GM19025 (cell line): ENCODE results near the gene C14orf119.
"Not testable (repeated sequence)": the region's sequence is repeated elsewhere in the genome, so short reads cannot be mapped to it uniquely, and the experiment has no call there.

Experiments used
- ATAC-seq: cut with Tn5 transposase; IDR thresholded peaks from one replicate; pipeline ENCODE4 v1.9.1; 2021; ENCODE audit warnings: mild to moderate bottlenecking, low read depth, moderate library complexity; ENCODE audit not compliant: unreplicated experiment

C14orf119 gene

GRCh38 chr14:23107620-23108019, 12.3 kb downstream of the C14orf119 start:
- not testable (repeated sequence) for ATAC-seq

GRCh38 chr14:23108169-23108568, 12.9 kb downstream of the C14orf119 start:
- not testable (repeated sequence) for ATAC-seq

- no peak for ATAC-seq
These were observed 14.5 kb downstream of the C14orf119 start for GRCh38 chr14:23109769-23110168.

DNA sequence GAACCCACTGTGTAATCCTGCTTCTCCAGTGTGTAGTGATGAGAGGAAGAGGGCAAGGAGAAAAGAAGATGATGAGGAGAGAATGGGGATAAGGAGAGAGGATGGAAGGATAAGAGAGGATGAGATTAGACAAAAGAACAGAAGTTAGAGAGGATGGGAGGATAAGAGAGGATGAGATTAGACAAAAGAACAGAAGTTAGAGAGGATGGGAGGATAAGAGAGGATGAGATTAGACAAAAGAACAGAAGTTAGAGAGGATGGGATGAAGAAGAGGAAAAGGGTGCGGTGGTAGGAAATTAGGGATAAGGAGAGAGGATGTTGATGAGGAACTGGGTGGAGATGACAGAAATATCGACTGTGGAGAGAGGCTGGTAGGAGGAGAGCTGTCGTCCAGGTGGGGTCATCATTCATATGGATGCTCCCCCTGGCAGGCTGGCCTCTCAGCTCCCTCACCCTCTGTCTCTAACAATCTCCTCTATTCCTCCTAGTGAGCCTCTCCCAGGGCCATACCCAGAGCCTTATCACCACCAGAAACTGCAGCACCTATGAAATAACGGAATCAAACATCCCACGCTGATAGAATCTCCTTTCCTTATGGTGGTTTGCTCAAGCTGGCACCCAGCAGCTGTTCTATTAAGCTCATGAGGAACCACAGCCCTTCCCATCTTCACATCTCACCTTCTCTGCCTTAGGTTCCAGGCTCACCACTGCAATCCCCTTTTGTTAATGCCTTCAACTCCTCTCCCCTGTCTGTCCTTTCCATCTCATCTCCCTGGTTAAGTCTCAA, 15.5 kb downstream of the C14orf119 start:
- ATAC-seq = no peak

- no peak for ATAC-seq
These were observed 17.3 kb downstream of the C14orf119 start for GRCh38 chr14:23112359-23113178.

GRCh38 chr14:23113431-23114119, 18.3 kb downstream of the C14orf119 start:
- no peak for ATAC-seq

DNA sequence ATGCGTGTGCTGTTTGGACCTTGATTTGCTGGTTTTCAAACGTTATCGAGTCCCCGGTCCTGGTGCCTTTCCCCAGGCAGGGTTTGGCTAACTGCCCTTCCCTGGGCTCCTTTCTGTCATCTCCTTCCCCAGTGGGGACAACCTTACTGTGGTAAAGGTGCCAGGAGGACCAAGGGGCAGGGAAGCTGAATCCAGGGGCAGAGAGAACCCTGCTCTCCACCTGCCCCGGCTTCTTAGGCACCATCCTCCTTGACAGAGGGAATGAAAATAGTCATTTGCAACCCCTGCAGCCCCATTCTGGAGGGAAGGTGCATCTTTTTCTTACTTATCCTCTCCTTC, 18.8 kb downstream of the C14orf119 start:
- ATAC-seq = no peak

- ATAC-seq = no peak
These were observed 19.3 kb downstream of the C14orf119 start for GRCh38 chr14:23114669-23115038.

GRCh38 chr14:23115039-23115731, 19.9 kb downstream of the C14orf119 start:
- no peak for ATAC-seq

- ATAC-seq = no peak
These were observed 20.6 kb downstream of the C14orf119 start for GRCh38 chr14:23115918-23116317.

DNA sequence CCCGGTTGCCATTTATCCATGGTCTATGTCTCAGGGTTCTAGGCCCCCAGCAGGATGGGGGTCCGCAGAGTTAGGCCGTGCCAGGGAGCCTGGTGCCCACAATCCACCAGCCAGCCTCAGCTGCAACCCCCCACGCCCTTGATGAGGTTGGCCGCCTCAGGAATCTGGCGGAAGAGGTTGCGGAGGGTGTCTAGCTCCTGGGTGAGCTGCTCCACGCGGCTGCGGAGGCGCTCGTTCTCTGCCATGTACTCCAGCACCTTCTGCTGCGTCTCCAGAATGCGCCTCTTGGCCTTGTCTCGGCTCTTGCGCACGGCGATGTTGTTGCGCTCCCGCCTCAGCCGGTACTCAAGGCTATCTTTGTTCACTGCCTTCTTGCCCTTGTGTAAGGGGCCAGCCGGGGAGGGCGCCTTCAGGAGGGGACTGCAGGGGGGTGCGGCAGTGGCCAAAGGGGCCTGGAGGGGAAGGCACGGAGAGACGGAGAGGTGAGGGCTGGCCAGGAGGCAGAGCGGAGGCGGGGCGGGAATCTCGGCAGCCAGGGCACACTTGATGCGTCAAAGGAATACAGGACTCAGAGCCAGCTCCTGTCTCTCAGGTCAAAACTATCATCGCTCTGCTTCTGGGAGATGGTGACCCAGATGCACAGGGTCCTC, 22.2 kb downstream of the C14orf119 start:
- ATAC-seq = no peak

GRCh38 chr14:23118506-23119362, 23.4 kb downstream of the C14orf119 start, which contains the start of gene CEBPE:
TSS of gene CEBPE (minus strand) at chr14:23119255. CDS start at chr14:23119091, 164 bp downstream.
- ATAC-seq = no peak

DNA sequence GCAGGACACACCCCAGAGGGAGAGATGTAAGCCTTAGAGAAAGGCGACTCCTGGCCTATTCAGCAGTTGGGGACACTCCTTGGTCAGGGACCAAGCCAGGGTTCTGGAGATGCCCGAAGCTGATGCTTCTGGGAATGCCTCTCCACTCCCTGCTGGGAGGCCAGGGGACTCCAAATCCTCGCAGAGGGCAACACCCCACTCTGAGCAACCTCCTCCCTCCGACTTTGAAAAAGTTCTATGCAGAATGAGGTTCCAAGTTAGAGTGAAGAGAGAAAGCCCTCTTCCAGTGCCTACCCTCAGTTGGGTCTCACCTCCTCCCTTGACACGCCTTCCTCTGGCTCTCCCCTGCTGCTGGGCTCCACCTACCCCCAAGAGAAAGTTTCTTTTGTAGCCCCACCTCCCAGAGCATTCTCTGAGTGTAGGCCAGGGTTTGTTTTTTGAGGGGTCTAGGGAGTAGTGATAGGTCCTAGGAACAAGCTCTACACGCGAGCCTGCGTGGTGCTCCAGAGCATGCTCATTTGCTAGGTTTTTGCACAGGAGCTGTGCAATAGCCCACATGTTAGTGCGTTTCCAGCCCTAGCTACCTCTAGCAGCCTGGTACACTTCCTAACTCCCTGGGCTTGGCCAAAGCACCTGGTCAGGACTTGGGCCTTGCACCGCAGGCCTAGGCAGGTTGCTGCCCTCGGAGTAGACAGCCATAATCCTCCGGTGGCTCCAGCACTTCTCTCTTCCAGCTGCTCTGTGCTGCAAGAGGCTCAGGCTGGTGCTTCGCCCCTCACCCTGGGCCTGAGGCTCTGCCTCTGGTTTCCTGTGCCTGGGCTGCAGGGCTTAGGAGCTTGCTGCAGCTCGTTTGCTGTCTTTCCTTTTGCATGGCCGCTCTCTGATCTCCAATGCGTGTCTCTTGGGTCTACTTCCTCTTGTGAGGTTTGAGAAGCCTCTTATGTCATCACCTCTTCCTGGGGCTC, 24.3 kb downstream of the C14orf119 start:
- ATAC-seq = no peak

DNA sequence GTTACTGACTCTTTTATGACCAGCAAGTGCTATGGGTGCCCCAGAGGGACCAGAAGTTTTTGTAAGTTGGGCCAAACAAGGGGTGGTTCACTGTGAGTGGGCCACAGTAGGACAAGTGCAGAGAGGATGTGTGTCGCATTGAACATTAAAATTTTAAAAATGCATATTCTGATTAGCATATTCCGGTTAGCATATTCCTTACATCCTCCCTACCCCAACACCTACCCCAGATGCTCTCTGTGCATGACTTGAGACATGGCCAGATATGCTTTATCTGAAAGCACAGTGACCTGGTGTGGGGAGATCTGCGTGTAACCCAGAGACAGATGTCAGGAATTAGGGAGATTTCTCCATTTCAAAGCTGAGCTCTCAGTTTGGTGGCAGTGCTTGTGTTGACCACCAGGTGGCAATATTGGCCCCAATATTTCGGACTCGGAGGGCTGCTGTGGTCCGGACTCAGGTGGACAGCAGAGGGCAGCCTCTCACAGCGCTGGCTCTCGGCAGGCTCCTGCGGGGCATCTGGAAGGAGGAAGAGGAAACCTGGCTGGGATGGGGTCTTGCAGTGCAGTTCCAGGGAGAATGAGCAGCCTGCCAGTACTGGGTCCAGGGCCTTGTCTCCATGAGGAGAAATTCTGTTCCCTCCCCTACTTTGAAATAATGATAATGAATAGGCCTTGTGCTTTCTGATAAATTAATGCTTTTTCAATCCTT, 25.4 kb downstream of the C14orf119 start:
- no peak for ATAC-seq

- no peak for ATAC-seq
These were observed 26.1 kb downstream of the C14orf119 start for GRCh38 chr14:23121361-23121771.

DNA sequence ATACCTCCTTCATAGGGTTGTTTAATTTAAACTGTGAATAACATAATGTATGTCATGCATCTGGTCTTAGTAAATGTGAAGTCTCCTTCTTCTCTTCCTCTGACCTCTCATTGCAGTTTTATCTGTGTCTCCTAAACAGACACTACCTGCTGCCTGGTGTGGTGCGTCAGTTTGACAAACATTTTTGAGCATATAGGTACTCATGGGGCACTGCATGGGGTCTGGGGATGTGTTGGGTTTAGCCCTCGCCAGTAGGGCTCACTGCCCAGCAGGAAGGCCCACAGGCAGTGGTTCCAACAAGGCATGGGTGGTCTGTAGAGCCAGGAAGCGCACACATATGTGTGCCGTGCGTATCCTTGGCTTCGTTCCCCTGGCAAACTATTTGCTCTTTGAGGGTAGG, 26.8 kb downstream of the C14orf119 start:
- ATAC-seq = no peak

- no peak for ATAC-seq
These were observed 28.1 kb downstream of the C14orf119 start for GRCh38 chr14:23123419-23123818.
